Activated CD4-positive, alpha-beta T cell treated with anti-CD3 and anti-CD28 coated beads, Interleukin-2, amount 10 ng/mL, durations not matched to agents 7 days and 5 days (primary cell): ENCODE measurements around the gene SLC25A13. TPM values are rescaled to one million over a fixed set of nuclear protein-coding genes. Genes with fewer than 3 reads are reported as not detected.
A peak's percentile ranks its signal among the peaks of the same experiment; 100 is the strongest.

Source experiments
- CTCF ChIA-PET: fragments of 350-600 bp; sonication (Branson Sonifier 250); formaldehyde crosslinking; loops from one replicate; lab custom pipeline; 2021; ENCODE audit warnings: antibody characterized with exemption; lab: Charles Lee
- POLR2A ChIA-PET: fragments of 350-600 bp; sonication (Branson Sonifier 250); formaldehyde crosslinking; loops from one replicate; lab custom pipeline; 2021; ENCODE audit warnings: antibody characterized with exemption; lab: Charles Lee
- DNase-seq: peaks from one replicate; pipeline ENCODE4 v3.0.0-alpha.2; 2020
- H3K27ac Mint-ChIP-seq: one replicate; pipeline ENCODE4 v1.8.0; 2021; ENCODE audit warnings: mild to moderate bottlenecking, moderate library complexity, mixed read lengths
- H3K27me3 Mint-ChIP-seq: one replicate; pipeline ENCODE4 v1.8.0; 2021; ENCODE audit warnings: mixed read lengths
- H3K36me3 Mint-ChIP-seq: one replicate; pipeline ENCODE4 v1.8.0; 2021; ENCODE audit warnings: low read depth, mixed read lengths
- H3K4me1 Mint-ChIP-seq: one replicate; pipeline ENCODE4 v1.8.0; 2021; ENCODE audit warnings: mixed read lengths
- H3K4me3 Mint-ChIP-seq: one replicate; pipeline ENCODE4 v1.8.0; 2021; ENCODE audit warnings: mild to moderate bottlenecking, moderate library complexity, mixed read lengths
- H3K9me3 Mint-ChIP-seq: one replicate; pipeline ENCODE4 v1.8.0; 2021; ENCODE audit warnings: mixed read lengths
- total RNA-seq, 2 experiments: library from RNA; stranded (reverse); gene quantifications; one replicate each; pipeline ENCODE4 v1.2.3, GENCODE V29; 2021

SLC25A13 gene
- total RNA-seq, 2 experiments from 2014 or later = 7.4 to 8.8 TPM

GRCh38 chr7:96319439-96319838 lies 2.5 kb downstream of the SLC25A13 start:
- POLR2A ChIA-PET = no interaction called here
- no peak overlapping the region for H3K27ac Mint-ChIP-seq
- no peaks in the 10 kb centered on the region for H3K9me3 Mint-ChIP-seq
- CTCF ChIA-PET = interaction anchor here (1.3 kb wide), 1 partner anchor 13 kb away, joined by 5 read pairs; no protein-coding TSS in a partner anchor
- H3K27me3 Mint-ChIP-seq = no peaks in the 10 kb centered on the region
- no peak overlapping the region for H3K4me3 Mint-ChIP-seq
- no peaks in the 10 kb centered on the region for H3K36me3 Mint-ChIP-seq
- DNase-seq = no peak
- H3K4me1 Mint-ChIP-seq = peaks cover 23% of the 10 kb centered on the region

- Mint-ChIP-seq H3K27ac (no peak overlapping the region), H3K9me3 (no peaks in the 10 kb centered on the region), H3K36me3 (no peaks in the 10 kb centered on the region), H3K4me1 (peaks cover 15% of the 10 kb centered on the region), H3K4me3 (no peak overlapping the region), H3K27me3 (no peaks in the 10 kb centered on the region)
- DNase-seq = no peak
- ChIA-PET POLR2A (no interaction called here), CTCF (interaction anchor here (0.7 kb wide), 1 partner anchor 569 kb away, joined by 3 read pairs; no protein-coding TSS in a partner anchor)
Measured at GRCh38 chr7:96316949-96317348, 4.9 kb downstream of the SLC25A13 start.

- Mint-ChIP-seq H3K27ac (no peak overlapping the region), H3K36me3 (peaks cover 1% of the 10 kb centered on the region), H3K4me3 (no peak overlapping the region), H3K4me1 (peaks cover 9% of the 10 kb centered on the region), H3K27me3 (no peaks in the 10 kb centered on the region), H3K9me3 (no peaks in the 10 kb centered on the region)
- ChIA-PET CTCF (no interaction called here), POLR2A (no interaction called here)
- DNase-seq = no peak
Measured at GRCh38 chr7:96315125-96315512, 6.8 kb downstream of the SLC25A13 start.

GRCh38 chr7:96314402-96315124 lies 7.3 kb downstream of the SLC25A13 start:
- Mint-ChIP-seq H3K27ac (no peak overlapping the region), H3K36me3 (peaks cover 1% of the 10 kb centered on the region), H3K4me1 (peaks cover 6% of the 10 kb centered on the region), H3K4me3 (no peak overlapping the region), H3K27me3 (no peaks in the 10 kb centered on the region), H3K9me3 (no peaks in the 10 kb centered on the region)
- POLR2A ChIA-PET = no interaction called here
- DNase-seq = no peak
- CTCF ChIA-PET = no interaction called here

- ChIA-PET CTCF (no interaction called here), POLR2A (no interaction called here)
- DNase-seq = no peak
- no peak overlapping the region for H3K4me3 Mint-ChIP-seq
- H3K27me3 Mint-ChIP-seq = no peaks in the 10 kb centered on the region
- H3K27ac Mint-ChIP-seq = no peak overlapping the region
- peaks cover 5% of the 10 kb centered on the region for H3K4me1 Mint-ChIP-seq
- peaks cover 1% of the 10 kb centered on the region for H3K36me3 Mint-ChIP-seq
- no peaks in the 10 kb centered on the region for H3K9me3 Mint-ChIP-seq
Measured at GRCh38 chr7:96313940-96314339, 8.0 kb downstream of the SLC25A13 start.

- H3K27ac Mint-ChIP-seq = no peak overlapping the region
- peaks cover 6% of the 10 kb centered on the region for H3K36me3 Mint-ChIP-seq
- no peak overlapping the region for H3K4me3 Mint-ChIP-seq
- no peaks in the 10 kb centered on the region for H3K27me3 Mint-ChIP-seq
- ChIA-PET POLR2A (no interaction called here), CTCF (interaction anchor here (1.5 kb wide), 1 partner anchor 9 kb away, joined by 7 read pairs; no protein-coding TSS in a partner anchor)
- DNase-seq = no peak
- H3K9me3 Mint-ChIP-seq = no peaks in the 10 kb centered on the region
- H3K4me1 Mint-ChIP-seq = peaks cover 9% of the 10 kb centered on the region
Measured at GRCh38 chr7:96312502-96312901, 9.4 kb downstream of the SLC25A13 start.

GRCh38 chr7:96311967-96312366 lies 9.9 kb downstream of the SLC25A13 start:
- H3K27me3 Mint-ChIP-seq = no peaks in the 10 kb centered on the region
- ChIA-PET CTCF (interaction anchor here (1.5 kb wide), 1 partner anchor 8 kb away, joined by 7 read pairs; no protein-coding TSS in a partner anchor), POLR2A (no interaction called here)
- DNase-seq = no peak
- H3K4me1 Mint-ChIP-seq = peaks cover 9% of the 10 kb centered on the region
- H3K4me3 Mint-ChIP-seq = no peak overlapping the region
- no peaks in the 10 kb centered on the region for H3K9me3 Mint-ChIP-seq
- H3K27ac Mint-ChIP-seq = no peak overlapping the region
- peaks cover 6% of the 10 kb centered on the region for H3K36me3 Mint-ChIP-seq

- H3K4me3 Mint-ChIP-seq = no peak overlapping the region
- CTCF ChIA-PET = no interaction called here
- no peak for DNase-seq
- no peaks in the 10 kb centered on the region for H3K9me3 Mint-ChIP-seq
- POLR2A ChIA-PET = no interaction called here
- H3K27ac Mint-ChIP-seq = no peak overlapping the region
- no peaks in the 10 kb centered on the region for H3K27me3 Mint-ChIP-seq
- H3K36me3 Mint-ChIP-seq = peaks cover 6% of the 10 kb centered on the region
- peaks cover 11% of the 10 kb centered on the region for H3K4me1 Mint-ChIP-seq
Measured at GRCh38 chr7:96310110-96310509, 11.8 kb downstream of the SLC25A13 start.

GRCh38 chr7:96308950-96309263 lies 13.0 kb downstream of the SLC25A13 start:
- ChIA-PET POLR2A (no interaction called here), CTCF (no interaction called here)
- Mint-ChIP-seq H3K27me3 (no peaks in the 10 kb centered on the region), H3K4me1 (peaks cover 17% of the 10 kb centered on the region), H3K27ac (no peak overlapping the region), H3K9me3 (no peaks in the 10 kb centered on the region), H3K36me3 (peaks cover 6% of the 10 kb centered on the region), H3K4me3 (no peak overlapping the region)
- DNase-seq = no peak

GRCh38 chr7:96308253-96308949 lies 13.5 kb downstream of the SLC25A13 start:
- ChIA-PET POLR2A (no interaction called here), CTCF (interaction anchor here (1.6 kb wide), 1 partner anchor 23 kb away, joined by 12 read pairs; no protein-coding TSS in a partner anchor)
- no peaks in the 10 kb centered on the region for H3K9me3 Mint-ChIP-seq
- no peaks in the 10 kb centered on the region for H3K27me3 Mint-ChIP-seq
- peaks cover 20% of the 10 kb centered on the region for H3K4me1 Mint-ChIP-seq
- peak overlapping the region; percentile 6 for H3K27ac Mint-ChIP-seq
- H3K36me3 Mint-ChIP-seq = peaks cover 6% of the 10 kb centered on the region
- H3K4me3 Mint-ChIP-seq = no peak overlapping the region
- DNase-seq = no peak

- peaks cover 22% of the 10 kb centered on the region for H3K4me1 Mint-ChIP-seq
- H3K9me3 Mint-ChIP-seq = no peaks in the 10 kb centered on the region
- peaks cover 6% of the 10 kb centered on the region for H3K36me3 Mint-ChIP-seq
- POLR2A ChIA-PET = interaction anchor here (0.6 kb wide), 1 partner anchor 101 kb away, joined by 7 read pairs; no protein-coding TSS in a partner anchor
- no peak overlapping the region for H3K4me3 Mint-ChIP-seq
- no peaks in the 10 kb centered on the region for H3K27me3 Mint-ChIP-seq
- no peak for DNase-seq
- no peak overlapping the region for H3K27ac Mint-ChIP-seq
- CTCF ChIA-PET = interaction anchor here (1.2 to 1.6 kb wide), 2 partner anchors 13 to 21 kb away, joined by 5 to 12 read pairs; no protein-coding TSS in a partner anchor
Measured at GRCh38 chr7:96306385-96307125, 15.3 kb downstream of the SLC25A13 start.

- POLR2A ChIA-PET = interaction anchor here (0.6 kb wide), 1 partner anchor 102 kb away, joined by 7 read pairs; no protein-coding TSS in a partner anchor
- CTCF ChIA-PET = interaction anchor here (0.7 to 1.2 kb wide), 2 partner anchors 13 to 305 kb away, joined by 3 to 5 read pairs; no protein-coding TSS in a partner anchor
- no peak overlapping the region for H3K4me3 Mint-ChIP-seq
- H3K9me3 Mint-ChIP-seq = no peaks in the 10 kb centered on the region
- H3K36me3 Mint-ChIP-seq = peaks cover 4% of the 10 kb centered on the region
- DNase-seq = no peak
- H3K4me1 Mint-ChIP-seq = peaks cover 21% of the 10 kb centered on the region
- no peak overlapping the region for H3K27ac Mint-ChIP-seq
- H3K27me3 Mint-ChIP-seq = no peaks in the 10 kb centered on the region
Measured at GRCh38 chr7:96305915-96306314, 16.0 kb downstream of the SLC25A13 start.
